LNCAP (cell line): ENCODE measurements around the gene ADTRP.

Experiments
- TF ChIP-seq, protein P1 (sequence below): fragments of 450-650 bp; IDR thresholded peaks from 2 replicates; pipeline ENCODE4 v1.5.1; 2017; ENCODE audit warnings: mild to moderate bottlenecking

The ADTRP gene

DNA sequence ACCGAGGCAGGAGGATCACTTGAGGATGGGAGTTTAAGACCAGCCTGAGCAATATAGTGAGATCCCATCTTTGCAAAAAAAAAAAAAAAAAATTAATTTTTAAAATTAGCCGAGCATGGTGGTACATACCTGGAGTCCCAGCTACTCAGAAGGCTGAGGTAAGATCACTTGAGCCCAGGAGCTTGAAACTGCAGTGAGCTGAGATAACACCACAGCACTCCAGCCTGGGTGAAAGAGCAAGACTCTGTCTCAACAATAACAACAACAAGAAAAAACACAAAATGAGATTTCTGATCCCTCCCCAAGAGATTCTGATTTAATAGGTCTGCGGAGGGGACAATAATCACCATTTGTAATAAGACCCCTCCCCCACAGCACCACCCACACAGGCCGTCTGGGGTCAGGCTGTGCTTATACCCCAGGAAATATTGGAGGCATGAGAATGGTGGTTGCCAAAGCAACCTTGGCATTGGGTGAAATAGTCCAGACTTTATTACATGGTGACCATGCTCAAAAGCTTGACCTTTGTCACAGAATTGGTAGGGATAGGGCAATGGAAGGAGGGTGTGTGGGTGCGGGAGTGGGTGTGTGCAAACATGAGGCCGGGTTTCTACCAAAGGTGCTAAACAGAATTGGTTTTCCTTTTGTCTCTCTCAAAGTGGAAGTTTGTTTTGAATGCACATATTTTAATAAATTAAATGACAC is 24.4 kb upstream of the ADTRP start:
- TF ChIP-seq, protein P1, sequence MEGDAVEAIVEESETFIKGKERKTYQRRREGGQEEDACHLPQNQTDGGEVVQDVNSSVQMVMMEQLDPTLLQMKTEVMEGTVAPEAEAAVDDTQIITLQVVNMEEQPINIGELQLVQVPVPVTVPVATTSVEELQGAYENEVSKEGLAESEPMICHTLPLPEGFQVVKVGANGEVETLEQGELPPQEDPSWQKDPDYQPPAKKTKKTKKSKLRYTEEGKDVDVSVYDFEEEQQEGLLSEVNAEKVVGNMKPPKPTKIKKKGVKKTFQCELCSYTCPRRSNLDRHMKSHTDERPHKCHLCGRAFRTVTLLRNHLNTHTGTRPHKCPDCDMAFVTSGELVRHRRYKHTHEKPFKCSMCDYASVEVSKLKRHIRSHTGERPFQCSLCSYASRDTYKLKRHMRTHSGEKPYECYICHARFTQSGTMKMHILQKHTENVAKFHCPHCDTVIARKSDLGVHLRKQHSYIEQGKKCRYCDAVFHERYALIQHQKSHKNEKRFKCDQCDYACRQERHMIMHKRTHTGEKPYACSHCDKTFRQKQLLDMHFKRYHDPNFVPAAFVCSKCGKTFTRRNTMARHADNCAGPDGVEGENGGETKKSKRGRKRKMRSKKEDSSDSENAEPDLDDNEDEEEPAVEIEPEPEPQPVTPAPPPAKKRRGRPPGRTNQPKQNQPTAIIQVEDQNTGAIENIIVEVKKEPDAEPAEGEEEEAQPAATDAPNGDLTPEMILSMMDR = no peak

DNA sequence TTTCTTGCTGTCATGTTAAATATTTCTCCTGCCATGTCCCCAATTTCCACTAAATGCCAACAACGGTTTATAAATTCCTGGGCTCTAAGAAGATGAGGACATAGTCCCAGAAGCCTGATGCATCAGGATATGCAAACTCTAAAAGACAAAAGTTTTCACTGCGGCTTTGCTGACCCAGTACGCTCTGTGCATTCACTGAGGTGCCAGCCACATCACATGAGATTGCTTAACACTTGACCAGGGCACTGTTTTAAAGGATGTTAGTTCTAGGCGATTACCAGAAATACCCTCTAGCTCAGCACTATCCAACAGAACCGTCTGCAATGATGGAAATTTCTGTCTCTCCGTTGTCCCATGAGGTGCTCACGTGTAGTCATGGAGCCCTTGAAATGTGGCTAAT is 19.9 kb upstream of the ADTRP start:
- TF ChIP-seq, protein P1 = no peak

DNA sequence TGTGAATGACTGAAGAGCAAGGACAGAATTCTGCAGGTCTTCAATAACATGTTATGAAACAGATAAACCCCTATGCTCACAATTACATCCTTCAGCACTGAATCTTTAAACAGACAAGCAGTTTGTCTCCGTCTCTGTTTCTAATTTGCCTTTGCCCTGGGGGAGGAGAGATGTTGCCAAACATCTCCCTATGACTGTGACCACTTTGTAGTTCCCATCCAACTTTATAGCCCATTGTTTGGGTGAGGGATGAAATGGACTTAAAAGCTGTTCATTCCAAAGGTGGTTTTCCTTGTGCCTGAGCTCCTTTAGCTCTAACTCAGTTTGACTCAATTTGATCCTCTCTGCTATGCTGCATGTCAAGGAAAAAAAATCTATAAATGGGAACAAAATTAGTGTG is 19.5 kb upstream of the ADTRP start:
- TF ChIP-seq, protein P1 = no peak

DNA sequence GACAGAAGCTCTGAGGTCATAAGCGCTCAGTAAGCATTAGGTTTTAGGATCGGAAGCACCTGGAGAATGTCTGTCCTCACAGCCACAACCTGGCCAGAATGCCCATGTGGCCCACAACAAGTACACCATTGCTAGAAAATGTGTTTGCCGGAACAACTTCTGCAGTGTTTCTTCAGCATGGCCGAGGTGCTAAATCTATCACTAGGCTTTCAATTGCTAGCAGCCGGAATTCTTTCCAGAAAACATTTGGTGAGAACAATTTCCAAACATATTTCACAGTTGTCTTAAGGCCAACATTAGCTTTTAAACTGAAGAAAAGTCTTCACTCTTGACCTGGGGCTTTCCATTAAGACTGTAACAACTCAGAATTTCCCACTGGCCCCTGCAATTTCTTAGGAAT is 18.2 kb upstream of the ADTRP start:
- TF ChIP-seq, protein P1 = no peak

DNA sequence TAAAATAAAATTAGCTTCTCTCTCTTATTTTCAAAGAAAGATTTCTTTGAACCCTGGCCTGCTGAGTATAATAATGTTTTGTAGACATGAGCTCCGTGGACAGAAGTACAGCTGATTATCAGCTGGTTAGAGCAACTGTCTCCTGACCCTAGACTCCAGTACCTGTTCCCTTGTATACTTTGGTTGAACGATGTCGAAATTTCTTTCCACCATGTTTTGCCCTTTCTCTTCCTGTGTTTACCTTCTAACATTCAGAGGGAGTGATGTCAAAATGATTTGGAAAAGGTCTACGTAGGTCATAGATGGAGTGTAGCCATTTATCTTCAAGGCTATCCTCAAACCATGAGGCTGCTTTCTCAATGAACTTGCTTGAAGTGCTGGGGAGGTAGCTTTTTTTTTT is 16.8 kb upstream of the ADTRP start:
- TF ChIP-seq, protein P1 = no peak

DNA sequence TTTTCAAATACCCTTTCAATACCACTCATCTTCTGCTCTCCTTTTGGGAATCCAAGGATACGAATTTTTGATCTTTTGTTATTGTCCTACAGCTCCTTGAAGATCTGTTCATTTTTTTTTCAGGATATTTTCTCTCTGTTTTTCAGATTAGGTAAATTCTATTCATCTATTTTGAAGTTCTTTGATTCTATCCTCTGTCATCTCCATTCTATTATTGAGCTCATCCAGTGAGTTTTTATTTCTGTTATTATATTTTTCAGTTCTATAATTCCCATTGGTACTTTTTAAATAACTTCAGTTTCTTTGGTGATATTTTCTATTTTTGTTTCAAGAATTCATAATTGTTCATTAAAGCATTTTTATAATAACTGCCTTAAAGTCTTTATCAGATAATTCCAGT is 14.7 kb upstream of the ADTRP start:
- TF ChIP-seq, protein P1 = no peak

DNA sequence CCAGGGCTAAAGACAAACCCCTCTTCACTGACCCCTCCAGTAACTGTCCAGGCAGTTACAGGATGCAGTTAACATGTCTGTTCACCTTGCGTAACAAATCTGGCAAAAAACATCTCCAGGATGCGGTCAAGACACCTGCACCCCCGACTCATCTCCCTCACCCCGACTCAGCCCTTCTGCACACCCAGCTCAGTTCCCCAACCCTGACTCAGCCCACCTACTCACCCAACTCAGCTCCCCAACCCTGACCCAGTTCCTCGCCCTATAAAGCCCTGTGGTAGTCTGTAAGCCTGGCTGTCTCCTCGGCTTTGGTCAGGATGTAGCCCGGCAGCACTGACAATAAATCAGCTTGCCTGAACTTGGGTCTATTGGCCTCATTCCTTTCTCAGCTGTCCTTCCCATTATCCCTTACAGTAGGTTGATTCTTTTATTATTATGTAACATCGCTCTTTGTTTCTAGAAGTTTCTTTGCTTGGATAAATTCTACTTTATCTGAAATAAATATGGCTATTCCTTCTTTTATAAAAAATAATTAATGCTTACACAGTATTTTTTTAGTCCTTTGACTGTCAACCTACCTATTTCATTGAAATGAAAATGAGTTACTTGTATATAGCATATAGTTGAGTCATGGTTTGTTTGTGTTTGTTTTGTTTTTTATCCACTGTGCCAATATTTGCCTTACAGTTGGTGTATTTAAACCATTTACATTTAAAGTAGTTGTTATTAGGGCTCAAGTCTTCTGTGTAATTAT is 12.9 kb upstream of the ADTRP start:
- TF ChIP-seq, protein P1 = no peak
